Progenitor cell of endocrine pancreas (in vitro differentiated cells): ENCODE measurements around the gene CEP70. TPM values are rescaled to one million over a fixed set of nuclear protein-coding genes. Genes with fewer than 3 reads are reported as not detected.
"Not testable (repeated sequence)": the region's sequence is repeated elsewhere in the genome, so short reads cannot be mapped to it uniquely, and the experiment has no call there.

Experiments
- DNase-seq: peaks from one replicate; pipeline ENCODE4 v3.0.0; 2021; ENCODE audit warnings: low spot score; ENCODE audit not compliant: unreplicated experiment
- H3K27ac Mint-ChIP-seq: 2 replicates; pipeline ENCODE4 v1.8.0; 2021; ENCODE audit warnings: mild to moderate bottlenecking, moderate library complexity, mixed read lengths
- H3K27me3 Mint-ChIP-seq: 2 replicates; pipeline ENCODE4 v1.8.0; 2021; ENCODE audit warnings: mixed read lengths
- H3K36me3 Mint-ChIP-seq: 2 replicates; pipeline ENCODE4 v1.8.0; 2022; ENCODE audit warnings: mixed read lengths; ENCODE audit not compliant: insufficient read depth
- H3K4me1 Mint-ChIP-seq: 2 replicates; pipeline ENCODE4 v1.8.0; 2021; ENCODE audit warnings: low read depth, mixed read lengths
- H3K4me3 Mint-ChIP-seq: 2 replicates; pipeline ENCODE4 v1.8.0; 2021; ENCODE audit warnings: low read depth, mild to moderate bottlenecking, moderate library complexity, mixed read lengths
- H3K9me3 Mint-ChIP-seq: 2 replicates; pipeline ENCODE4 v1.8.0; 2021; ENCODE audit warnings: low read depth, mixed read lengths
- total RNA-seq: library from RNA; stranded (reverse); gene quantifications from 2 replicates; pipeline ENCODE4 v1.2.1, GENCODE V29; 2021
- TF ChIP-seq, protein P1 (sequence below): fragments of 200-600 bp; sonication (generic); IDR thresholded peaks from one replicate; pipeline ENCODE4 v1.5.0; 2021; ENCODE audit warnings: antibody characterized with exemption, mild to moderate bottlenecking; ENCODE audit not compliant: unreplicated experiment

CEP70 gene
- total RNA-seq, 1 donor from 2014 or later: 61.9 TPM

DNA sequence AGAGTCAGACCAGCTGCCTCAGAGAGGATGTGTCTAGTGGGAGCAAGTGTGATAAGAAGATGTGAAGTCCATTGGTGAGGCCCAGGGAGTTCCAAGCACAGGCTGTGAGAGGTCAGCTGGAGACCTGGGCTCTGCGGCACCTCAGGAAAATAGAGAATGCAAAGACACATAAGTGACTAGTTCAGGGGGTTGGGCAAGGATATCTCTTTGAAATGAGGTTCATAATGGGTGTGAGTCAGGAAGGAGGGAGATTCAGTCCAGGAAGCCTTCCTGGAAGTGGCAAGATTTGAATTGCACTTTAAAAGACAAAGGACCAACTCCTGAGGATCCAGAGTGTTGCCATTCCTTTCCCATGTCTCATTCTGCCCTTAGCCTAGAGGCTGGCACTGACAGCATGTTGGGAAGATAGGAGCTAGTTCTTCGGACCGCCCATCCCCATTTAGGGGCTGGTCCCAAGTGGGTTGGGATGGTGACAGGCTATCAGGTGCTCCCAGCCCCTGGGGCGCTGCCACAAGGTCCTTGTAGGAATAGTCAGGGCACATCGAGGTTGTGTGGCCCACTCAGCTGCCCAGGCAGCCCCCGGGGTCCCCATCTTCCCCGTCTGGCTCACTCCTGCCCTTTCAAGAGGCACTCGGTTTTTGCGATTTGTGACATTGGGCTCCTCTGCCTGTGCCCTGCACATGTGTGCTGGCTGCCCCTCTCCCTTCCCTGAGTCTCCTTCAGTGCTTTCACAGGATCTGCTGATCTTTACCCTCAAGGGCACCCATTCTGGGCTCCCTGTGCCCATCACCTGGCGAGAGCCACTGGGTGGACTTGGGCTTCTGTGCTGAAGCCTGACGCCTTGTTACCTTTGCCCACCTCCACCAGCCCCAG lies 136.0 kb downstream of the CEP70 start:
- Mint-ChIP-seq H3K27ac (no peak overlapping the region), H3K4me1 (no peaks in the 10 kb centered on the region), H3K27me3 (no peaks in the 10 kb centered on the region), H3K9me3 (no peaks in the 10 kb centered on the region), H3K36me3 (no peaks in the 10 kb centered on the region), H3K4me3 (no peak overlapping the region)
- TF ChIP-seq, protein P1, sequence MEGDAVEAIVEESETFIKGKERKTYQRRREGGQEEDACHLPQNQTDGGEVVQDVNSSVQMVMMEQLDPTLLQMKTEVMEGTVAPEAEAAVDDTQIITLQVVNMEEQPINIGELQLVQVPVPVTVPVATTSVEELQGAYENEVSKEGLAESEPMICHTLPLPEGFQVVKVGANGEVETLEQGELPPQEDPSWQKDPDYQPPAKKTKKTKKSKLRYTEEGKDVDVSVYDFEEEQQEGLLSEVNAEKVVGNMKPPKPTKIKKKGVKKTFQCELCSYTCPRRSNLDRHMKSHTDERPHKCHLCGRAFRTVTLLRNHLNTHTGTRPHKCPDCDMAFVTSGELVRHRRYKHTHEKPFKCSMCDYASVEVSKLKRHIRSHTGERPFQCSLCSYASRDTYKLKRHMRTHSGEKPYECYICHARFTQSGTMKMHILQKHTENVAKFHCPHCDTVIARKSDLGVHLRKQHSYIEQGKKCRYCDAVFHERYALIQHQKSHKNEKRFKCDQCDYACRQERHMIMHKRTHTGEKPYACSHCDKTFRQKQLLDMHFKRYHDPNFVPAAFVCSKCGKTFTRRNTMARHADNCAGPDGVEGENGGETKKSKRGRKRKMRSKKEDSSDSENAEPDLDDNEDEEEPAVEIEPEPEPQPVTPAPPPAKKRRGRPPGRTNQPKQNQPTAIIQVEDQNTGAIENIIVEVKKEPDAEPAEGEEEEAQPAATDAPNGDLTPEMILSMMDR: no peak
- DNase-seq: no peak

DNA sequence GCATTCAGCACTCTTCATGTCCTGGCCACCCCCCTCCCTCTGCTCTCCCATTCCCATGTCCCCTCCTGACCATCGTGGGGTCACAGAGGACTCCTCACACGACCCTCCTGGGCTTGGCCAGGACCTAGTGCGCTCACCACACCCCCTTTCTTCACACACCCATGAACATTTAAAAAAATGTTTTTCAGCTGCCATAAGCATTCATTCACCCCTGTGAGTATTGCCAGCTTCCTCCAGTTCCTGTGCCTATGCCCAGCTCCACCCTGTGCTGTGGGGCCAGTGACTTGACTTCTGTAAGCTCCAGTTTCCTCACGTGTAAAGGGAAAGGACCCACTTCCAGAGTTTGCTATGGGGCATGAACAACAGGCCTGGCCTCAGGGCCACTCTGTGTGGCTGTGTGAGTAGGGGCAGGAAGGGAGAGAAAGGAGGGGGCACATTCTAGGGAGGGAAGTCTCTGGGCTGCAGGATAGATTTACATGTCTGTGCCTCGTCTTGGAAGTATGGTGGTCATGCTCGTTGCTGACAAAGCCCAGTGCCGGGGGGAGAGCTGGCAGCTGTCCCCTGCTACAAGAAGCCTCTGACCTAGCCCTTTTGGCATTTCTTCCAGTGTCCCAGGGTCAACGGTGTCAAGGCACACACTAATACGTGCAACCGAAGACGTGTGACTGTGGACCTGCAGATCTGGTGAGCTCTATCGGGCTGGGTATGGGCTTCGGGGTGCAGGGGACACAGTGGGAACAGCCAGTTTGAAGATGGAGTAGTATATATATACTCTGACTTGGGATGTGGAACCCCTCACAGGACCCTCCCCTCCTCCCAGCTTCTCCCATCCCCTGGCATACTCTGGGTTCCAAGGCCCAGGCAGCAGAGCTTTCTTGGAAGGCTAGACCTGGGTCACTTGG lies 136.8 kb downstream of the CEP70 start:
- Mint-ChIP-seq H3K27ac (no peak overlapping the region), H3K27me3 (no peaks in the 10 kb centered on the region), H3K9me3 (no peaks in the 10 kb centered on the region), H3K36me3 (no peaks in the 10 kb centered on the region), H3K4me3 (no peak overlapping the region), H3K4me1 (no peaks in the 10 kb centered on the region)
- TF ChIP-seq, protein P1: no peak
- no peak for DNase-seq

DNA sequence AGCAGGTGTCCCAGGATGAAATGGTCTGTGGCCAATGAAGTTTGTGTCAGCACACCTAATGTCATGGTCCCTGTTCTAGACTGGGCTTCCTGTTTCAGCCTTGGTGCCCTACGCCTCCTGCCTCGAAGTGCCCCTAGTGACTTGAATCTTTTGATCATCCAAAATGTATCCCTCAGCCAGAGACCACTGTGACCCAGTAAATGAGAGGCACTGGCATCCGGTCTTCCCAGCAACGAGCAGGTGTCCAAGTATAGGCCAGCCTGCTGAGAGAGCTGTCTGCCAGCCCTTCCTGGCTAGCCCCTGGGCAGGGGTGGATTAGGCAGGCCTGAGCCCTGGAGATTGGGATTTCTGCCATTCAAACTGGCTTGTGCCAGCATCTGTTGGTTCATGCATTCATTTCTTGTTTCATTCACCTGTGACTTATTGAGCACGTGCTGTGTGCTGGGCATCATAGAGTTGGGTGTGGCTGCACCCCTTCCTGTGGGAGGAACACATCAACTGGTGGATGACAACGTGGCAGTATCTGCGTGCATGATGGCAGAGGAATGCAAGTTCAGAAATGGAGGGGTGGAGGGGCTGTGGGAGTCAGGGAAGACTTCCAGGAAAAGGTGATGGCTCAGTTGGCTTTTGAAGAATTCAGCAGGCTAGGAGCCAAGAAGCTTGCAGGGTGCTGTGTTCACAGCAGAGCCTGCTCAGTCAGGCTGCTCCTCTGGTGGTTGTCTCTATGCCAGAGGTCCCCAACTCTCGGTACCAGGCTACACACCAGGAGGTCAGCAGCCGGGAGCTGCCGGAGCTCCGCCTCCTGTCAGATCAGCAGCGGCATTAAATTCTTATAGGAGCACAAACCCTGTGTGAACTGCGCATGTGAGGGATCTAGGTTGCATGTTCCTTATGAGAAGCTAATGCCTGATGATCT lies 138.0 kb downstream of the CEP70 start:
- no peak overlapping the region for H3K27ac Mint-ChIP-seq

DNA sequence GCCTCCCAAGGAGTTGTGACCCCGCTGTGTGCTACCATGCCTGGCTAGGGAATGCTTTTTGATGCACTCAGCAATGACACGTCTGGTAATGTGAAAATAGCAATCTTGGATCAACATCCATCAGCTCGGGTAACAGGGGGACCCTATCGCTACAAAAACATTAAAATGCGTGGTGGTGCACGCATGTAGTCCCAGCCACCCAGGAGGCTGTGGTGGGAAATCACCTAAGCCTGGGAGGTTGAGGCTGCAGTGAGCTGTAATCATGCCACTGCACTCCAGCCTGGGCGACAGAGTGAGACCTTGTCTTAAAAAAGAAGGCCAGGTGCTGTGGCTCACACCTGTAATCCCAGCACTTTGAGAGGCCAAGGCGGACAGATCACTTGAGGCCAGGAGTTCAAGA lies 140.1 kb downstream of the CEP70 start:
- H3K4me1 Mint-ChIP-seq, DNase-seq, H3K27ac Mint-ChIP-seq, H3K27me3 Mint-ChIP-seq, H3K36me3 Mint-ChIP-seq, H3K4me3 Mint-ChIP-seq, H3K9me3 Mint-ChIP-seq: not testable (repeated sequence)

More for the DNA sequence above, 138.0 kb downstream of the CEP70 start:
- TF ChIP-seq, protein P1: no peak
- no peak for DNase-seq
- no peaks in the 10 kb centered on the region for H3K9me3 Mint-ChIP-seq
- no peaks in the 10 kb centered on the region for H3K27me3 Mint-ChIP-seq
- H3K36me3 Mint-ChIP-seq: no peaks in the 10 kb centered on the region
- no peak overlapping the region for H3K4me3 Mint-ChIP-seq
- H3K4me1 Mint-ChIP-seq: no peaks in the 10 kb centered on the region

DNA sequence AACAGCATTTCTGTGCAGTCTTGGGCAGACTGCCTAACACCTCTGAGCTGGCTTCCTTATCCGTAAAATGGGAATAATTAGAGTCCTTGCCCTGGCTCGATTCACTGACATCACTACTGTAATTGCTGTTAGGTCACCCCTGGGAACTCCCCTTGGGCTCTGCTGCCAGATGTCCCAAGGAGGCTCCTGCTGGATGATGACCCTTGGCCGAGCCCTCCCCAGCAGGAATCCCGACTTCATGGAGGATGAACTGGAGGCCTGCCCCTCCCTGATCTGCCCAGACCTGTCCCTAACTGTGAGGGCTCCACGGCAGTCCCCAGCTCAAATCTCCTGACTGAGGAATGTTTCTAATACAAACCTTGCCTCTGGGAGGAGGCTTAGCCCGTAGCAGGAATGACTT lies 141.6 kb downstream of the CEP70 start:
- Mint-ChIP-seq H3K9me3 (no peaks in the 10 kb centered on the region), H3K27ac (no peak overlapping the region), H3K27me3 (peaks cover 6% of the 10 kb centered on the region), H3K36me3 (no peaks in the 10 kb centered on the region), H3K4me3 (no peak overlapping the region), H3K4me1 (no peaks in the 10 kb centered on the region)
- DNase-seq: no peak
- TF ChIP-seq, protein P1: no peak
